Measurements from ENCODE around the gene NFRKB.
A peak's percentile ranks its signal among the peaks of the same experiment; 100 is the strongest.
"Not testable (repeated sequence)": the region's sequence is repeated elsewhere in the genome, so short reads cannot be mapped to it uniquely, and the experiment has no call there.

Gene NFRKB

GRCh38 chr11:129880311-129880710 is 15.1 kb downstream of the NFRKB start:
- no peak overlapping the region for H3K4me3 ChIP-seq (ENCODE audit: low read depth, low read length)
- TF ChIP-seq, protein P1, sequence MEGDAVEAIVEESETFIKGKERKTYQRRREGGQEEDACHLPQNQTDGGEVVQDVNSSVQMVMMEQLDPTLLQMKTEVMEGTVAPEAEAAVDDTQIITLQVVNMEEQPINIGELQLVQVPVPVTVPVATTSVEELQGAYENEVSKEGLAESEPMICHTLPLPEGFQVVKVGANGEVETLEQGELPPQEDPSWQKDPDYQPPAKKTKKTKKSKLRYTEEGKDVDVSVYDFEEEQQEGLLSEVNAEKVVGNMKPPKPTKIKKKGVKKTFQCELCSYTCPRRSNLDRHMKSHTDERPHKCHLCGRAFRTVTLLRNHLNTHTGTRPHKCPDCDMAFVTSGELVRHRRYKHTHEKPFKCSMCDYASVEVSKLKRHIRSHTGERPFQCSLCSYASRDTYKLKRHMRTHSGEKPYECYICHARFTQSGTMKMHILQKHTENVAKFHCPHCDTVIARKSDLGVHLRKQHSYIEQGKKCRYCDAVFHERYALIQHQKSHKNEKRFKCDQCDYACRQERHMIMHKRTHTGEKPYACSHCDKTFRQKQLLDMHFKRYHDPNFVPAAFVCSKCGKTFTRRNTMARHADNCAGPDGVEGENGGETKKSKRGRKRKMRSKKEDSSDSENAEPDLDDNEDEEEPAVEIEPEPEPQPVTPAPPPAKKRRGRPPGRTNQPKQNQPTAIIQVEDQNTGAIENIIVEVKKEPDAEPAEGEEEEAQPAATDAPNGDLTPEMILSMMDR (IDR thresholded peaks at IDR 0.05; ENCODE audit: control insufficient read depth, extremely low read depth, insufficient read depth), result no peak
- no peak for DNase-seq (ENCODE audit: low read depth)

- no peak for DNase-seq (ENCODE audit: low read depth)
- TF ChIP-seq, protein P1 (IDR thresholded peaks at IDR 0.05; ENCODE audit: control insufficient read depth, extremely low read depth, insufficient read depth), result no peak
- no peak overlapping the region for H3K4me3 ChIP-seq (ENCODE audit: low read depth, low read length)
These were observed 23.5 kb downstream of the NFRKB start for GRCh38 chr11:129871914-129872313.

DNA sequence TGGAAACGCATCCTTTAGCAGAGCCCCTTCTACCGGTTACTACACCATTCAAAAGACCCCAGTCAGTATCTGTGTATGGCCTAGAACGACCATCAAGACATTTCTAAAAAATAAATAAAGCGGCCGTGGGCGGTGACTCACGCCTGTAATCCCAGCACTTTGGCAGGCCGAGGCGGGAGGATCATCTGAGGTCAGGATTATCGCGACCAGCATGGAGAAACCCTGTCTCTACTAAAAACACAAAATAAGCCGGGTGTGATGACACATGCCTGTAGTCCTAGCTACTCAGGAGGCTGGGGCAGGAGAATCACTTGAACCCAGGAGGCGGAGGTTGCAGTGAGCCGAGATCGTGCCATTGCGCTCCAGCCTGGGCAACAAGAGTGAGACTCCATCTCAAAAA is 26.8 kb downstream of the NFRKB start:
- DNase-seq (ENCODE audit: low read depth); H3K4me3 ChIP-seq (ENCODE audit: low read depth, low read length): not testable (repeated sequence)

DNA sequence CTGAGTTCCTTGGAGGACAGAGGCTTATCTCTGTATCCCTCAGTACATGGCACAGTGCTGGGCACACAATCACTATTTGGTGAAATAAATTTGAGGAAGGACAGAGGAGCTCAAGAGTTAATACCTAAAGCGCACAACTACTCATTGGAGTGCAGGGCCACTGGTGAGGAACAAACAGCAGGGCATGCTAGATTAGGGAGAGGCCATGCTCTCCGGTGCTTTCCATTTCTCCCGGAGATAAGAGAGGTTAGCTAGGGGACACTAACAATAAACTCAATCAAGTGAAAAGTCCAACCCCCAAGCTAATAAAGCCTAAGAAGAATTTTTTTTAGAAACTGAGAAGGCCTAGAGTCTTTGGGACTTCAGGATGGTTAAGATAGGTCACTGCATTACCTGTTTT is 29.1 kb downstream of the NFRKB start:
- no peak overlapping the region for H3K4me3 ChIP-seq (ENCODE audit: low read depth, low read length)
- TF ChIP-seq, protein P1 (IDR thresholded peaks at IDR 0.05; ENCODE audit: control insufficient read depth, extremely low read depth, insufficient read depth), result no peak
- no peak for DNase-seq (ENCODE audit: low read depth)

GRCh38 chr11:129865701-129866100 is 29.7 kb downstream of the NFRKB start:
- no peak for DNase-seq (ENCODE audit: low read depth)
- no peak overlapping the region for H3K4me3 ChIP-seq (ENCODE audit: low read depth, low read length)
- TF ChIP-seq, protein P1 (IDR thresholded peaks at IDR 0.05; ENCODE audit: control insufficient read depth, extremely low read depth, insufficient read depth), result no peak

- no peak for DNase-seq (ENCODE audit: low read depth)
- no peak overlapping the region for H3K4me3 ChIP-seq (ENCODE audit: low read depth, low read length)
- TF ChIP-seq, protein P1 (IDR thresholded peaks at IDR 0.05; ENCODE audit: control insufficient read depth, extremely low read depth, insufficient read depth), result no peak
These were observed 30.6 kb downstream of the NFRKB start for GRCh38 chr11:129864811-129865210.

DNA sequence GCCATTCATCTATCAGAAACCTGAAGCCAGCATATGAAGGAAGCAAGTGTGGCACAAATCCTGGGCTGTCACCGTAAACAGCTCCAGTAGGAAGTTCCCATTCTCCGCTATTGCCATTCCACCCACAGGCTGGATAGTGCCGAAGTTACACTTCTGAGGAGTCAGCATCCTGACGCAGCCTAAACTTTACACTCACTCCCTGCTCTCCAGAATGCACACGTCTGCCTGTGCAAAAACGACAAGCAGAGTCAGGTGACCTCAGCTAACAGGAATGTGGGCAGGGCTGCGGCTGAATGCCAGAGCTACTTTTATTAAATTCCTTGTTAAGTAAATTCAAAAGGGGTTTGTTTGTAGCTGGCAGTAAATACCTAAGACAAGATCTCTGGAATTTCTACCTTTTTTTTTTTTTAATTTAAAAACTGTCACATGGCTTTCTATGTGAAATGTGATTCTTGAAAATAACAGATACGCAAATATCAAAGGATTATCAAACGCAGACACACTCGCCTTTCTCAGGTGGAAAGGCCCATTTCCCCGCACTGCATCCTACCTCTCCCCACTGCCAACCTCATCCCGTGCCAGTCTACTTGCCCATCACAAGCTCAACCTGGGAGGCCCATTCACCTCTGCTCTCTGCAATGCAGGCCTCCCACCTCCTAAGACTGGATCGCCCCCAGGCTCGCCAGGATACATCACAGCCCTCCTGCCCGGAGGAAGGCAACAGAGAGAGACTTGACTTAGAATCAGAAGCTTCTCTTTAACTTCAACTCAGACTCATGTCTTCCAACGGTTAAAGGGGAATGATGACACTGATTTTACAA is 33.5 kb downstream of the NFRKB start:
- peak; percentile 93 for DNase-seq (ENCODE audit: low read depth)
- TF ChIP-seq, protein P1 (IDR thresholded peaks at IDR 0.05; ENCODE audit: control insufficient read depth, extremely low read depth, insufficient read depth), result no peak
- no peak overlapping the region for H3K4me3 ChIP-seq (ENCODE audit: low read depth, low read length)

Data from LNCaP clone FGC (cell line).